Activated CD8-positive, alpha-beta T cell treated with anti-CD3 and anti-CD28 coated beads for 36 hours (primary cell): ENCODE measurements around the gene MMS19. TPM values are rescaled to one million over a fixed set of nuclear protein-coding genes. Genes with fewer than 3 reads are reported as not detected.

Source experiments
- ATAC-seq: fragments of 200-7000 bp; cut with Tn5 transposase; one replicate; pipeline ENCODE4 v1.10.0; 2021; ENCODE audit warnings: mild to moderate bottlenecking, moderate library complexity
- CTCF ChIA-PET: fragments of 350-600 bp; sonication (Branson Sonifier 250); formaldehyde crosslinking; loops from one replicate; lab custom pipeline; 2021; ENCODE audit warnings: antibody characterized with exemption; lab: Charles Lee
- POLR2A ChIA-PET: fragments of 350-600 bp; sonication (Branson Sonifier 250); formaldehyde crosslinking; loops from one replicate; lab custom pipeline; 2021; ENCODE audit warnings: antibody characterized with exemption; lab: Charles Lee
- DNase-seq: peaks from one replicate; pipeline ENCODE4 v3.0.0-alpha.2; 2020
- H3K27ac Mint-ChIP-seq: one replicate; pipeline ENCODE4 v1.8.0; 2021; ENCODE audit warnings: mild to moderate bottlenecking, mixed read lengths
- H3K27me3 Mint-ChIP-seq: one replicate; pipeline ENCODE4 v1.8.0; 2021; ENCODE audit warnings: mixed read lengths
- H3K36me3 Mint-ChIP-seq: one replicate; pipeline ENCODE4 v1.8.0; 2021; ENCODE audit warnings: low read depth, mixed read lengths
- H3K4me1 Mint-ChIP-seq: one replicate; pipeline ENCODE4 v1.8.0; 2021; ENCODE audit warnings: low read depth, mixed read lengths
- H3K4me3 Mint-ChIP-seq: one replicate; pipeline ENCODE4 v1.8.0; 2021; ENCODE audit warnings: mild to moderate bottlenecking, moderate library complexity, mixed read lengths
- H3K9me3 Mint-ChIP-seq: one replicate; pipeline ENCODE4 v1.8.0; 2021; ENCODE audit warnings: mixed read lengths
- intact Hi-C: fragments of 100-400 bp; cut with micrococcal nuclease; formaldehyde crosslinking; loops from one replicate; pipeline ENCODE4 v1.10.0; 2022
- total RNA-seq, 2 experiments: library from RNA; stranded (reverse); gene quantifications; one replicate each; pipeline ENCODE4 v1.2.3, GENCODE V29; 2021
- TF ChIP-seq, protein P1 (sequence below): fragments of 200-600 bp; IDR thresholded peaks from one replicate; pipeline ENCODE4 v1.8.0; 2022; ENCODE audit warnings: antibody characterized with exemption, mild to moderate bottlenecking

Gene MMS19
- total RNA-seq, 2 experiments from 2014 or later = 107 to 108 TPM

DNA sequence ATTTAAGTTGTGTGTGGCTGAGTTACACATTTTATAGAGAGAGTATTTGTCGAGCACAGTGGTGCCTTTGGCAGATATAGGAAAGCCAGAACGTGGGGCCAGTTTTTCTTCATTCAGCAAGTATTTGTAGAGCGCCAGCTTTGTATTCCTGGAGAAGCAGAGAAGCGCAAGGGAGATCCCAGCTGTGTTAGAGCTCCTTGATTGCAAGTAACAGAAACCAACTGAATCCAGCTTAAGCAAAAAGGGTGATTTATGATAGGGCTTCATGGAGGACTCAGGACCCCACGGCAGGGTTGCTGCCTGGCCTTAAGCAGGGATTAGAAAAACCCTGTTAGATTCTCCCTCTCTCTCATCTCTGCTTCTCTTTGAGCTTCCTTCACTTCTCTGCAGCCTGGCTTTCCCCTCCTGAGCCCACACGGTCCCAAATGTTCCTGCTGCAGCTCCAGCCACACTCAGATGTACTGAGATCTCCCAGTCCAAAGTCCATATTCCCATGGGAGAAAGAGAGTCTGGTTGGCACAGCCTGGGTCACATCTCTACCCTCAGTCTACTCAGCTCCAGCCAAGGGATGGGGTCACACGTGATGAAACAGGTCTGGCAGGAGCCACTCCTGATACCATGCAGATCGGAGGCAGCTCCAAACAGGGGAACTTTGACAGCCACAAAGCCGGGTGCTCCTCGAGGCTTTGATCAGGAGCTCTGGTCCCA lies 17.2 kb upstream of the MMS19 start:
- Mint-ChIP-seq H3K9me3 (no peaks in the 10 kb centered on the region), H3K4me1 (no peaks in the 10 kb centered on the region), H3K27ac (no peak overlapping the region), H3K36me3 (no peaks in the 10 kb centered on the region), H3K4me3 (no peak overlapping the region), H3K27me3 (no peaks in the 10 kb centered on the region)
- POLR2A ChIA-PET = no interaction called here
- CTCF ChIA-PET = interaction anchor here (0.9 kb wide), 1 partner anchor 18 kb away, joined by 3 read pairs; no protein-coding TSS in a partner anchor
- DNase-seq (no peak), ATAC-seq (no peak)
- intact Hi-C loops = no loop called here
- TF ChIP-seq, protein P1, sequence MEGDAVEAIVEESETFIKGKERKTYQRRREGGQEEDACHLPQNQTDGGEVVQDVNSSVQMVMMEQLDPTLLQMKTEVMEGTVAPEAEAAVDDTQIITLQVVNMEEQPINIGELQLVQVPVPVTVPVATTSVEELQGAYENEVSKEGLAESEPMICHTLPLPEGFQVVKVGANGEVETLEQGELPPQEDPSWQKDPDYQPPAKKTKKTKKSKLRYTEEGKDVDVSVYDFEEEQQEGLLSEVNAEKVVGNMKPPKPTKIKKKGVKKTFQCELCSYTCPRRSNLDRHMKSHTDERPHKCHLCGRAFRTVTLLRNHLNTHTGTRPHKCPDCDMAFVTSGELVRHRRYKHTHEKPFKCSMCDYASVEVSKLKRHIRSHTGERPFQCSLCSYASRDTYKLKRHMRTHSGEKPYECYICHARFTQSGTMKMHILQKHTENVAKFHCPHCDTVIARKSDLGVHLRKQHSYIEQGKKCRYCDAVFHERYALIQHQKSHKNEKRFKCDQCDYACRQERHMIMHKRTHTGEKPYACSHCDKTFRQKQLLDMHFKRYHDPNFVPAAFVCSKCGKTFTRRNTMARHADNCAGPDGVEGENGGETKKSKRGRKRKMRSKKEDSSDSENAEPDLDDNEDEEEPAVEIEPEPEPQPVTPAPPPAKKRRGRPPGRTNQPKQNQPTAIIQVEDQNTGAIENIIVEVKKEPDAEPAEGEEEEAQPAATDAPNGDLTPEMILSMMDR = no peak

DNA sequence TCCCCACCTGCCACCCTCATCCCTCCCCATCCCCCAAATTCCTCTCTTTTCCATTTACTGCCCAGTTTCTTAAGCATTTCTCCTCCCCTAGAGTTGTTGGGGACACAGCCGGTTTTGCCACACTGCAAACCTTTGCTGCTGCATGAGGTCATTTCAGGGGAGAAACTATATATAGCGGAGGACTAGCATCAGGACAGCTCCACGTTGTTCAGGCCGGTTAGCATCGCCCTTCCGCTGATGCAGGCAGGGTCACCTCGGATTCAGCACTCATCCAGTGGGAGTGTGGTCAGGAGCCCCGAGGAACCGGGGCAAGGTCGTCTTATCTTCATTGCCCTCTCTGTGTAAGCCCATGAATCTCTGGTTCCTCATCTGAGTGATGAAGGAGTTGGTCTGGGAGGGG lies 16.1 kb upstream of the MMS19 start:
- H3K9me3 Mint-ChIP-seq = no peaks in the 10 kb centered on the region
- intact Hi-C loops = no loop called here
- CTCF ChIA-PET = interaction anchor here (0.8 to 1.7 kb wide), 2 partner anchors 40 to 187 kb away, joined by 3 to 4 read pairs; no protein-coding TSS in a partner anchor
- no peak for ATAC-seq
- no peaks in the 10 kb centered on the region for H3K4me1 Mint-ChIP-seq
- no peaks in the 10 kb centered on the region for H3K36me3 Mint-ChIP-seq
- no peak for DNase-seq
- POLR2A ChIA-PET = no interaction called here
- H3K4me3 Mint-ChIP-seq = no peak overlapping the region
- TF ChIP-seq, protein P1 = no peak
- no peaks in the 10 kb centered on the region for H3K27me3 Mint-ChIP-seq
- H3K27ac Mint-ChIP-seq = no peak overlapping the region

- intact Hi-C loops = no loop called here
- H3K4me1 Mint-ChIP-seq = no peaks in the 10 kb centered on the region
- TF ChIP-seq, protein P1 = no peak
- no peak overlapping the region for H3K27ac Mint-ChIP-seq
- no peak for DNase-seq
- no peaks in the 10 kb centered on the region for H3K27me3 Mint-ChIP-seq
- ChIA-PET CTCF (interaction anchor here (1.1 to 1.7 kb wide), 2 partner anchors 41 to 189 kb away, joined by 3 to 4 read pairs; no protein-coding TSS in a partner anchor), POLR2A (no interaction called here)
- no peaks in the 10 kb centered on the region for H3K36me3 Mint-ChIP-seq
- no peak overlapping the region for H3K4me3 Mint-ChIP-seq
- no peak for ATAC-seq
- no peaks in the 10 kb centered on the region for H3K9me3 Mint-ChIP-seq
Measured at GRCh38 chr10:97512993-97513392, 14.8 kb upstream of the MMS19 start.

DNA sequence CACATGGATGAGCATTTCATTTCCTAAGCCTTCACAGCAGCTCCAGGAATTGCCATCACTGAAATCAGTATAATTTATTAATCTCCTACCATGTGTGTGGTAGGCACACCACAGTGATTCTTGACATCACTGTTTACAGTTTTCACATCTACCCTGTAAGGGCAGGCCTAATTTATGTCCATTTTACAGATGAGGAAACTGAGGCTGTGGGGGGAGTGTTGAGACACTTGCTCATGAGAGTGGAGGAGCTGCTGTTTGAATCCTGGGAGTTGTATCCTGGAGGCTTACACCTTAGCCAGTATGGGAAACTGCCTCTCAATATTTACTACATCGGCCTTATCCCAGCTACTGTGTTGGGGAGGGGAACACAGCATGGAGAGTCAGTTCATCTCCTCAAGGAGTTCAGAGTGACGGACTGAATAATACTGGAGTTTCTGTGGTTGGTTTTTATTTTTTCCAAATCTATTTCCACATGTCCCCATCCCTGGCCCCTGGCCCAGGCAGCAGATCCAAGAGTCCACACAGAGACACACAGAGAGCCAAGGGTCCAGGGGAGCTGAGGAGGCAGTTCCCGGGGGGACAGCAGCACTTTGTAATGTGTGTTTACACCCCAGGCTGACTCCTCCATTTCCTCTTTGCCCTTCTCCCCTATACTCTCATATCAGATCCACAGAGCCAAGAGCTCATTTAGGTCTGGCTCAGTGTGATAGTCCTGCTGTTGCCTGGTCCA lies 13.7 kb upstream of the MMS19 start:
- no peak overlapping the region for H3K4me3 Mint-ChIP-seq
- H3K27ac Mint-ChIP-seq = no peak overlapping the region
- DNase-seq (no peak), ATAC-seq (no peak)
- CTCF ChIA-PET = interaction anchor here (1.1 kb wide), 1 partner anchor 42 kb away, joined by 4 read pairs; no protein-coding TSS in a partner anchor
- no peaks in the 10 kb centered on the region for H3K27me3 Mint-ChIP-seq
- TF ChIP-seq, protein P1 = no peak
- POLR2A ChIA-PET = no interaction called here
- H3K36me3 Mint-ChIP-seq = no peaks in the 10 kb centered on the region
- no peaks in the 10 kb centered on the region for H3K4me1 Mint-ChIP-seq
- no peaks in the 10 kb centered on the region for H3K9me3 Mint-ChIP-seq
- intact Hi-C loops = no loop called here

GRCh38 chr10:97510686-97511085 lies 12.5 kb upstream of the MMS19 start:
- H3K4me1 Mint-ChIP-seq = no peaks in the 10 kb centered on the region
- no peaks in the 10 kb centered on the region for H3K36me3 Mint-ChIP-seq
- POLR2A ChIA-PET = interaction anchor here (0.6 kb wide), 2 partner anchors 116 to 191 kb away, joined by 3 read pairs; no protein-coding TSS in a partner anchor
- ATAC-seq = no peak
- no peaks in the 10 kb centered on the region for H3K9me3 Mint-ChIP-seq
- H3K27ac Mint-ChIP-seq = no peak overlapping the region
- TF ChIP-seq, protein P1 = no peak
- intact Hi-C loops = no loop called here
- CTCF ChIA-PET = interaction anchor here (1.3 kb wide), 1 partner anchor 61 kb away, joined by 3 read pairs; no protein-coding TSS in a partner anchor
- no peak for DNase-seq
- no peaks in the 10 kb centered on the region for H3K27me3 Mint-ChIP-seq
- no peak overlapping the region for H3K4me3 Mint-ChIP-seq
